Activated naive CD4-positive, alpha-beta T cell treated with anti-CD3 and anti-CD28 coated beads, Interleukin-2, amount 10 ng/mL, durations not matched to agents 7 days and 5 days (primary cell): ENCODE measurements around the gene SIK3.

Source experiments
- CTCF ChIA-PET: fragments of 350-600 bp; sonication (Branson Sonifier 250); formaldehyde crosslinking; loops from one replicate; lab custom pipeline; 2021; ENCODE audit warnings: antibody characterized with exemption; lab: Charles Lee
- DNase-seq: peaks from one replicate; pipeline ENCODE4 v3.0.0-alpha.2; 2020
- H3K27ac Mint-ChIP-seq: one replicate; pipeline ENCODE4 v1.8.0; 2021; ENCODE audit warnings: mild to moderate bottlenecking, moderate library complexity, mixed read lengths
- H3K27me3 Mint-ChIP-seq: one replicate; pipeline ENCODE4 v1.8.0; 2021; ENCODE audit warnings: mild to moderate bottlenecking, mixed read lengths
- H3K36me3 Mint-ChIP-seq: one replicate; pipeline ENCODE4 v1.8.0; 2021; ENCODE audit warnings: mixed read lengths
- H3K4me1 Mint-ChIP-seq: one replicate; pipeline ENCODE4 v1.8.0; 2021; ENCODE audit warnings: mixed read lengths
- H3K4me3 Mint-ChIP-seq: one replicate; pipeline ENCODE4 v1.8.0; 2021; ENCODE audit warnings: mild to moderate bottlenecking, moderate library complexity, mixed read lengths
- H3K9me3 Mint-ChIP-seq: one replicate; pipeline ENCODE4 v1.8.0; 2021; ENCODE audit warnings: mixed read lengths

The SIK3 gene

DNA sequence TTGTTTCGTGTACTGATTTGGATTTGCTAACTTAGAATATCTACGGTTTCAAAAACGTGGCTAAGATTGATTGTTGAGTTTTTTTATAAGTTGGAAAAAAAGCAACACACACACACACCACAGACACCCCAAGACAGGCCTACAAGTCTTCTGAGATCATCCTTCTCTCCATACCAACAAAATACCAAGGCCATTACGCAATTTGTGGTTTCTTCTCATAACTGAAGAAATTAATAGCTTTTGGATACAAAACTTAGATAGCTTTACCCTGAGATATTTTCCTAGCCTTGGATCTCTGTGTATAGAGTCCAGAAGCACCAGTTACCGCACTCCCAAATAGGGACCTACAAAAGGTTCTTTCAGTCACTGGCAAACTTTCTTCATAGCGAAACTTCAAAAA is 113.6 kb downstream of the SIK3 start:
- CTCF ChIA-PET, result interaction anchor here (0.8 to 1.9 kb wide), 3 partner anchors 56 to 105 kb away, joined by 3 to 4 read pairs (median 4); no protein-coding TSS in a partner anchor
- Mint-ChIP-seq H3K27ac (no peak overlapping the region), H3K27me3 (no peaks in the 10 kb centered on the region), H3K36me3 (peaks cover 7% of the 10 kb centered on the region), H3K4me3 (no peak overlapping the region), H3K4me1 (peaks cover 74% of the 10 kb centered on the region), H3K9me3 (no peaks in the 10 kb centered on the region)
- no peak for DNase-seq

DNA sequence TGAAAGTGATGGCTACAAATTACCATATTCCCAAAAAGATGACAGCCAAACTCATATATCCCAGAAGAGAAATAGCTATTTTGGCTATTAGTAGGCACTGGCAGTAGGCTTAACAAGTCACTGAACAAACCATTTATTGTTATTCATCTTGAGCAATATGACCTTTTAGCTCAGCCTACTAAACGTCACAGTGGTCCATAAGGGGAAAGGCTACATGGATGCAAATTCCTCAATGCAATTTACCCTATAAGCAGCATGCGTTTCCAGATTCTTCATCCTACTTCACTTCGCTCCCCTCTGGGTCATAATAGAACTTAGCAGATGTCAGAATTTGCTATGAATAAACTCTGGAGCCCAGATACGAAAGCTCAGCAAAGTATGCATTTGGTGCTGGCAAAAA is 114.0 kb downstream of the SIK3 start:
- no peak for DNase-seq

DNA sequence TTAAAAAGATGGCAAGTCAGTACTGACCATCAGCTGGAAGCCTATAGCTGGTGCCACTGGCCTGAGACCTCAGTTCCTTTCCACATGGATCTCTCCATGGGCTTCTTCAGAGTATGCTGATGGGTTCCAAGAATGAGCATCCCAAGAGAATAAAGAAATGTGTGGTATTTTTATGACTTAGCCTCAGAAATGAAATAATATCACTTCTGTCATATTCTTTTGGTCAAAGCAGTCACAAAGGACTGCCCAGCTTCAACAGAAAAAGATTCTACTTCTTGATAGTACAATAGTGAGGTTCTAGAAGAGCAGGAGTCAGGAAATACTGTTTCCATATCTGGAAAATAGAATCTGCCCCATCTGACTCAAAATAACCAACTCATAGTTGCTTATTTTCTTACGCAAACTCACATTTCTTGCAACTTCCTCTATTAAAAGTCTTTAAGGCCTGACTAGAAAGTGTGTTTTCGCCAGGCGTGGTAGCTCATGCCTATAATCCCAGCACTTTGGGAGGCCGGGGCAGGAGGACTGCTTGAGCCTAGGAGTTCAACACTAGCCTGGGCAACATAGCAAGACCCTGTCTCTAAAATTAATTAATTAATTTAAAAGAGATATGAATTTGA is 116.9 kb downstream of the SIK3 start:
- no peaks in the 10 kb centered on the region for H3K27me3 Mint-ChIP-seq
- peak overlapping the region; percentile 84 for H3K27ac Mint-ChIP-seq
- peaks cover 8% of the 10 kb centered on the region for H3K36me3 Mint-ChIP-seq
- CTCF ChIA-PET, result interaction anchor here (1.5 kb wide), 1 partner anchor 191 kb away, joined by 3 read pairs; no protein-coding TSS in a partner anchor
- no peaks in the 10 kb centered on the region for H3K9me3 Mint-ChIP-seq
- DNase-seq, result no peak
- peaks cover 58% of the 10 kb centered on the region for H3K4me1 Mint-ChIP-seq
- H3K4me3 Mint-ChIP-seq, result no peak overlapping the region

More for the DNA sequence above, 114.0 kb downstream of the SIK3 start:
- H3K9me3 Mint-ChIP-seq, result no peaks in the 10 kb centered on the region
- CTCF ChIA-PET, result interaction anchor here (1.2 to 1.9 kb wide), 2 partner anchors 55 to 104 kb away, joined by 3 to 4 read pairs; no protein-coding TSS in a partner anchor
- no peak overlapping the region for H3K4me3 Mint-ChIP-seq
- H3K27me3 Mint-ChIP-seq, result no peaks in the 10 kb centered on the region
- H3K36me3 Mint-ChIP-seq, result peaks cover 7% of the 10 kb centered on the region
- no peak overlapping the region for H3K27ac Mint-ChIP-seq
- H3K4me1 Mint-ChIP-seq, result peaks cover 76% of the 10 kb centered on the region

DNA sequence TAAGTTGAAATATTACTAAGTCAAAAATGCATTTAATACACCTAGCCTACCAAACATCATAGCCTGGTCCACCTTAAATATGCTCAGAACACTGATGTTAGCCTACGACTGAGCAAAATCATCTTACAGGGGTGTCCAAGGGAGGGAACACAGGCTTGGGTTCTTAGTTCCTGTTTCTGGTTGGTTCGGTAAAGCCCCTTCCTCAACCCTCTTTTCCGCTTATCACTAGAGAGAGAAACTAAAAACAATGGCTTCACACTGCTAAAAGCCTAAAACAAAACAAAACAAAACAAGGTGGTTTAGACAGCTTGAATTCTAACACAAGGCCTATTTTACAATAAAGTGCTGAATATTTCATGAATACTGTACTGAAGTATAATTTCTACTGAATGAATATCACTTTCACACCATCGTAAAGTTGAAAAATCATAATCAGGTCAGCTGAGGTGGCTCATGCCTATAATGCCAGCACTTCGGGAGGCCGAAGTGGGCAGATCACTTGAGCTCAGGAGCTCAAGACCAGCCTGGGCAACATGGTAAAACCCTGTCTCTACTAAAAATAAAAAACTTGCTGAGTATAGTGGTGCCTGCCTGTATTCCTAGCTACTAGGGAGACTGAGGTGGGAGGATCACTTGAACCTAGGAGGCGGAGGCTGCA is 118.0 kb downstream of the SIK3 start:
- peaks cover 12% of the 10 kb centered on the region for H3K36me3 Mint-ChIP-seq
- no peak for DNase-seq
- peaks cover 47% of the 10 kb centered on the region for H3K4me1 Mint-ChIP-seq
- CTCF ChIA-PET, result interaction anchor here (1.3 to 1.5 kb wide), 2 partner anchors 53 to 190 kb away, joined by 3 to 4 read pairs; no protein-coding TSS in a partner anchor
- no peaks in the 10 kb centered on the region for H3K9me3 Mint-ChIP-seq
- H3K27me3 Mint-ChIP-seq, result no peaks in the 10 kb centered on the region
- peak overlapping the region; percentile 84 for H3K27ac Mint-ChIP-seq
- peak overlapping the region; percentile 55 for H3K4me3 Mint-ChIP-seq

DNA sequence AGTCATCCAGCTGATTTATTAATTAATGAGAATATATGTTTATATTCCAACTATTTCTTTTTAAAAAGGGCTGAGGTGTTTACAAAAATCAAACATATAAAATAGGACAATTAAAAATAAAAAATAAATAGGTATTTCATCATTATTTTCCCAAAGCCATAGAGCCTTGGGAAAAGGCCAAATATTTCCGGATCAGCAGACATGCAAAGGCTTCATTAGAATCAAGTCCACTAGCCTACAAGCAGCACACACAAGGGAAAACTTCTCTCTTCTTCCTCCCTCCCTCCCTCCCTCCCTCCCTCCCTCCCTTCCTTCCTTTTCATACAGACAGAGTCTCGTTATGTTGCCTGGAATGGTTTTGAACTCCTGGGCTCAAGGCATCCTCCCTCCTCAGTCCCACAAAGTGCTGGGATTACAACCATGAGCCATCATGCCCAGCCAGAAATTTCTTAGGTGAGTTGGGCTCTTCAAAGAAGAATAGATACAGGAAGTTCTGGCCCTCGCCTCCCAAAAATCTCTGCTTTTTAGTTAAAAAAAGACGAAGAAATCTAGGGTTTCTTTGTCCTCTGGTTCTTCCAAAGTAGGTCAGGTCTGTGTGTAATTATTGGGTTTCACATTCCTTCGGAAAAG is 121.2 kb downstream of the SIK3 start:
- Mint-ChIP-seq H3K4me1 (peaks cover 29% of the 10 kb centered on the region), H3K9me3 (no peaks in the 10 kb centered on the region), H3K27ac (no peak overlapping the region), H3K4me3 (no peak overlapping the region), H3K36me3 (peaks cover 14% of the 10 kb centered on the region), H3K27me3 (no peaks in the 10 kb centered on the region)
- CTCF ChIA-PET, result no interaction called here
- DNase-seq, result no peak

DNA sequence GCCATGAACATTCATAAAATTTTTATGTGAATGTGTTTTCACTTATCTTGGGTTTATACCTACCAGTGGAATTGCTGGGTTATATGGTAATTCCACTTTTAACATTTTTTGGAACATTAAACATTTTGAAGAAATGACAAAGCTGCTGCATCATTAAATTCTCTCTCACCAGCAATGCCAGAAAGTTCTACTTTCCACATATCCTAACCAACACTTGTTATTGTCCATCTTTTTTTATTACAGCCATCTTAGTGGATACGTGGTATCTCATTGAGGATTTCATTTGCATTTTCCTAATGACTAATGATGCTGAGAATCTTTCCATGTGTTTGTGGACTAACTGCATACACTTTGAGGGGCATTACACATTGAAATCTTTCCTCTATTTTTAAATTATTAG is 122.6 kb downstream of the SIK3 start:
- Mint-ChIP-seq H3K9me3 (no peaks in the 10 kb centered on the region), H3K4me3 (no peak overlapping the region), H3K4me1 (peaks cover 17% of the 10 kb centered on the region)

DNA sequence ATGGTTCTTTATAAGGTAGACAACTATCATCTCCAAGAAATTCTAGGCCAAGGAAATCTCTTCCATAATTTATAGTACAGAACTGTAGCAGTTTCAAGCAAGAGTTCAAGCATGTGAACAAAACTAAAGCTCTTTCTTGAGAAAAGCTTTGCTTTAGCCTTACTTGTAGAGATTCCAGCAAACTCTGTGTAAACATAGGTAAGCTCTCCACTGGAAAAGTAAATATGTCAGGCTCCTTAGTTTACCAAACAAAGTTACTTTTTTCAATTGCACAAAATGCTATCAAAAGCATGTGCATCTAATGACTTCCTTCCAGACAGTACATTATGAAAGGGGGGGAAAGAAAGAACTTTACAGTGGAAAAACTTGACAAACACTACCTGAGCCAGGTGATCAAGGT is 125.0 kb downstream of the SIK3 start:
- no peaks in the 10 kb centered on the region for H3K27me3 Mint-ChIP-seq
- no peak overlapping the region for H3K4me3 Mint-ChIP-seq
- CTCF ChIA-PET, result interaction anchor here (1.3 kb wide), 1 partner anchor 104 kb away, joined by 5 read pairs; no protein-coding TSS in a partner anchor
- H3K9me3 Mint-ChIP-seq, result no peaks in the 10 kb centered on the region
- no peak overlapping the region for H3K27ac Mint-ChIP-seq
- no peak for DNase-seq
- peaks cover 7% of the 10 kb centered on the region for H3K4me1 Mint-ChIP-seq
- peaks cover 13% of the 10 kb centered on the region for H3K36me3 Mint-ChIP-seq

More for the DNA sequence above, 122.6 kb downstream of the SIK3 start:
- no peaks in the 10 kb centered on the region for H3K27me3 Mint-ChIP-seq
- CTCF ChIA-PET, result no interaction called here
- no peak overlapping the region for H3K27ac Mint-ChIP-seq
- no peak for DNase-seq
- peaks cover 15% of the 10 kb centered on the region for H3K36me3 Mint-ChIP-seq

DNA sequence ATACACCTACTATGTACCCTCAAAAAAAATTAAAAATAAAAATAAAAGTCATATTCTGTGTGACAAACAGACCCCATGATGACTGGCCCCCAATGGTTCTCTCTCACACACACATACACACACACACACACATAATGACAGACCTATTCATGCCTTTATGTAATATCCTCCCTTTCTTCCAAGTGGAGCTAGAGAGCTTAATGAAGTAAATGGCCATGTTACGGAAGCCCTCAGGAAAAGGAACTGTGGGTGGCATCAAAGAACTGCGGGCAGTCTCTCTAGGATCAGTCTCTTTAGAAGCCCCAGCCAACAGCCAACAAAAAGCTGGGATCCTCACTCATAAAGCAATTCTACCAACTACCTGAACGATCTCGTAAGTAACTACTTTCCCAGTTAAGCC is 125.5 kb downstream of the SIK3 start:
- no peak for DNase-seq
- Mint-ChIP-seq H3K4me1 (peaks cover 7% of the 10 kb centered on the region), H3K36me3 (peaks cover 12% of the 10 kb centered on the region), H3K27me3 (no peaks in the 10 kb centered on the region), H3K9me3 (no peaks in the 10 kb centered on the region), H3K27ac (no peak overlapping the region), H3K4me3 (no peak overlapping the region)
- CTCF ChIA-PET, result interaction anchor here (1.3 kb wide), 1 partner anchor 105 kb away, joined by 5 read pairs; no protein-coding TSS in a partner anchor

DNA sequence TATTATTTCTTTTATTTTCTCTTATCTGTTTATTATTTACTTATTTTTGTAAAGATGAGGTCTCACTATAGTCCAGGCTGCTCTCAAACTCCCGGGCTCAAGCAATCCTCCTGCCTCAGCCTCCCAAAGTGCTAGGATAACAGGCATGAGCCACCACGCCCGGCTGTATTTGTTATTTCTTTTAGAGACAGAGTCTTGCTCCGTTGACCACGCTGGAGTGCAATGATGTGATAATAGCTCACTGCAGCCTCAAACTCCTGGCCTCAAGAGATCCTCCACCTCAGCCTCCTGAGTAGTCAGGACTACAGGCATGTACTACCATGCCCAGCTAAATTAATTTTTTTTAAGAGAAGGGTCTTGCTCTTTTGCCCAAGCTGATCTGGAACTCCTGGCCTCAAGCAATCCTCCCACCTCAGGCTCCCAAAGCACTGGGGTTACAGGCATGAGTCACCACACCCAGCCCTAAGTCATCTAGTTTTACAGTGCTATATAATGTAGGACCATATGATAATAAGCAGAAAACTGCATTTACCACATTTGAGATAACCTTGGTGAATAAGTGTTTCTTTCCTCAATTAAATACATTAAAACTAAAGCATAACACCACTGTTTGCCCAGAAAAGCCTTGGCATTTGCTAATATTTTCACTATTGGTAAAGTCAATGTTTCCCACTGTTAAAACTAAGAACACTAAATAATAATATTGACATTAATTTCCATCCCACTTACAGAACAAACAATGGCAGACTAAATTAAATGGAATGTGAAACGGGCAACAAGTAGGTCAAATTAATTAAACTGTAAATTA is 127.5 kb downstream of the SIK3 start:
- no peak overlapping the region for H3K27ac Mint-ChIP-seq
- peaks cover 3% of the 10 kb centered on the region for H3K4me1 Mint-ChIP-seq
- H3K9me3 Mint-ChIP-seq, result no peaks in the 10 kb centered on the region
- no peak overlapping the region for H3K4me3 Mint-ChIP-seq
- CTCF ChIA-PET, result no interaction called here
- peaks cover 6% of the 10 kb centered on the region for H3K36me3 Mint-ChIP-seq
- H3K27me3 Mint-ChIP-seq, result no peaks in the 10 kb centered on the region
- no peak for DNase-seq

DNA sequence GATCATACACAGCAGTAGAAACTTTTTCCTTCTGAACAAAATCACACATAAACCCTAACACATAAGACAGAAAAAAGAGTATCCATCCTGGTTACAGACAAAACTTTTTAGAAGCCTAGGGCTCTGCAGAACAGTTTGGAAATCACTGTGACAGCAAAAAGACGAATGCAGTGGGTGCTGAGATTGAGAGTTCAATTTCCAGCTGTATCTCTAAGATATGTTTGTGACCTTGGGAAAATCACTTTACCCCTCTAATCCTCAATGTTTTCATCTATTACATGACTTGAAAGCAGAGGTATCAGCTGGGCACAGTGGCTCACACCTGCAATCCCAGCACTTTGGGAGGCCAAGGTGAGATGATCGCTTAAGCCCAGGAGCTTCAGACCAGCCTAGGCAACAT is 128.5 kb downstream of the SIK3 start:
- no peak for DNase-seq
- no peaks in the 10 kb centered on the region for H3K9me3 Mint-ChIP-seq
- H3K27ac Mint-ChIP-seq, result peak overlapping the region; percentile 58
- H3K4me3 Mint-ChIP-seq, result no peak overlapping the region
- CTCF ChIA-PET, result interaction anchor here (0.7 kb wide), 1 partner anchor 89 kb away, joined by 3 read pairs; no protein-coding TSS in a partner anchor
- peaks cover 3% of the 10 kb centered on the region for H3K36me3 Mint-ChIP-seq
- H3K4me1 Mint-ChIP-seq, result peaks cover 3% of the 10 kb centered on the region
- H3K27me3 Mint-ChIP-seq, result no peaks in the 10 kb centered on the region

DNA sequence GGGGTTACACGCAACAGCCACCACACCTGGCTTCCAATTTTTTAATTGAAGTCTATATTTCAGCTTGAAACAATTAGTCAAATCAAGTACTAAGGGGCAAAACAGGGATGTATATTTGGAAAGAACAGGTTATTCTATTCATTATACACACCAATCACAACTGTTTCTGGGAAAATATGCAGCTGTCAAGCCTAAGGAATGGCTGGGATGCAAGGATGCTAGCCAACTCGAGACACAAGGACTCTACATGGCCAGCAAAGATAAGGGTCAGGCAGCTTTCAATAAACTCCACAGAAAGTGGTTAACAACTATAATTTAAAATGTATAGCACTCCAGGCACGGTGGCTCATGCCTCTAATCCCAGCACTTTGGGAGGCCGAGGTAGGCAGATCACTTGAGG is 134.0 kb downstream of the SIK3 start:
- Mint-ChIP-seq H3K9me3 (no peaks in the 10 kb centered on the region), H3K27me3 (no peaks in the 10 kb centered on the region), H3K4me1 (peaks cover 2% of the 10 kb centered on the region), H3K4me3 (no peak overlapping the region), H3K27ac (no peak overlapping the region), H3K36me3 (no peaks in the 10 kb centered on the region)
- no peak for DNase-seq
- CTCF ChIA-PET, result interaction anchor here (0.9 kb wide), 1 partner anchor 38 kb away, joined by 3 read pairs; no protein-coding TSS in a partner anchor

DNA sequence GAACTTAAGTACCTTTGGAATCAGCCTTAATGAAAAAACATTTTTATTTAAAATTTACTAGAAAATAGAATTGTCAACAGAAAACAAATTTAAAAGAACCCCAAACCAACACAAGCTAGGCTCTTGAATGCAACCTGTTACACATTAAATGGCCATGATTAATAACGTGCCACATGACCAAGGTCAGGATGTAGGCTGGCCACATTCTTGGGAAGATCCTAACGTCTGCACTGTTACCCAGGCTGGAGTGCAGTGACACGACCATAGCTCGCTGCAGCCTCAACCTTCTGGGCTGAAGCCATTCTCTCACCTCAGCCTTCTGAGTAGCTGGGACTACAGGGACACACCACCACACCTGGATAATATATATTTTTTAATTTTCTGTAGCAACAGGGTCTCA is 134.4 kb downstream of the SIK3 start:
- H3K27ac Mint-ChIP-seq, result no peak overlapping the region
- no peaks in the 10 kb centered on the region for H3K36me3 Mint-ChIP-seq
- H3K9me3 Mint-ChIP-seq, result no peaks in the 10 kb centered on the region
- no peak overlapping the region for H3K4me3 Mint-ChIP-seq
- peaks cover 2% of the 10 kb centered on the region for H3K4me1 Mint-ChIP-seq
- no peak for DNase-seq
- H3K27me3 Mint-ChIP-seq, result no peaks in the 10 kb centered on the region
- CTCF ChIA-PET, result interaction anchor here (0.9 kb wide), 1 partner anchor 38 kb away, joined by 3 read pairs; no protein-coding TSS in a partner anchor

DNA sequence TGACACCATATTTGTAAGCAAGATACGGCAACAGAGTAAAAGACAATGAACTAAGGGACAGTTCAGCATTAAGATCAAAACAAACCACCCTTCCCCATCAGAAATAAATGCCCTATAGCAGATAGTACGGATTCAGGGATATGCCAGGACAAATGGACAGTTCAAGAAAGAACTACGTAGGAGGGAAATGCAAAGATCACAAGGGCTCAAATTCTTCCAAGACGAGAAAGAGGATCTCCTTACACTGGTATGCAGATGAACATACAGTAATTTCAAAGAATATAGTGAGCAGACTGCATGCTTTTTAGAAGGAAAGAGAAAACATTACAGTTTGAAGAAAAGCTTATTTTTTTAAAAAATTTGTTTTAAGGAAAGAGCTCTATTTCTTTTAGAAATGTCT is 136.1 kb downstream of the SIK3 start:
- Mint-ChIP-seq H3K4me3 (no peak overlapping the region), H3K4me1 (peaks cover 8% of the 10 kb centered on the region), H3K27ac (no peak overlapping the region), H3K9me3 (no peaks in the 10 kb centered on the region), H3K27me3 (no peaks in the 10 kb centered on the region), H3K36me3 (peaks cover 7% of the 10 kb centered on the region)
- no peak for DNase-seq
- CTCF ChIA-PET, result no interaction called here
